Endothelial cell of umbilical vein (primary cell): ENCODE data around the gene MTG1.

Experiments used
- CTCF ChIP-seq, 2 donors: IDR thresholded peaks; 1 replicate in 1 of 2; 2 replicates in 1 of 2; pipeline ENCODE4 v1.5.1; 2011; ENCODE audit warnings: low read length in 2 of 2, mild to moderate bottlenecking in 2 of 2, moderate library complexity in 2 of 2, control low read depth in 1 of 2, inconsistent platforms in 1 of 2, low read depth in 1 of 2; ENCODE audit not compliant: insufficient read depth in 1 of 2; ENCODE audit errors: extremely low read depth in 1 of 2
- EZH2 ChIP-seq: IDR thresholded peaks from 2 replicates; pipeline ENCODE4 v1.6.1; 2012; ENCODE audit warnings: borderline replicate concordance, low read depth, mild to moderate bottlenecking, moderate library complexity, low read length, inconsistent platforms; ENCODE audit not compliant: severe bottlenecking
- POLR2A ChIP-seq: IDR thresholded peaks from 2 replicates; pipeline ENCODE4 v1.6.1; 2012; ENCODE audit warnings: low read depth, mild to moderate bottlenecking, control low read depth, low read length
- POLR2AphosphoS5 ChIP-seq: IDR thresholded peaks from 2 replicates; pipeline ENCODE4 v1.6.1; 2012; ENCODE audit warnings: low read depth, mild to moderate bottlenecking, control low read depth, low read length, moderate library complexity; ENCODE audit not compliant: insufficient read depth

GRCh38 chr10:133401981-133402725, 8.2 kb downstream of the MTG1 start:
- TF ChIP-seq CTCF (IDR thresholded peaks at IDR 0.05; ENCODE audit: extremely low read depth in 1 of 2, insufficient read depth in 1 of 2, low read depth in 1 of 2, low read length in 2 of 2) (no peak), POLR2AphosphoS5 (no peak), EZH2 (no peak), POLR2A (no peak)
